ENCODE results near the gene GAGE10. TPM values are rescaled to one million over a fixed set of nuclear protein-coding genes. Genes with fewer than 3 reads are reported as not detected.

GAGE10 gene
- total and polyA plus RNA-seq, 2 experiments from 2014 or later = not detected

DNA sequence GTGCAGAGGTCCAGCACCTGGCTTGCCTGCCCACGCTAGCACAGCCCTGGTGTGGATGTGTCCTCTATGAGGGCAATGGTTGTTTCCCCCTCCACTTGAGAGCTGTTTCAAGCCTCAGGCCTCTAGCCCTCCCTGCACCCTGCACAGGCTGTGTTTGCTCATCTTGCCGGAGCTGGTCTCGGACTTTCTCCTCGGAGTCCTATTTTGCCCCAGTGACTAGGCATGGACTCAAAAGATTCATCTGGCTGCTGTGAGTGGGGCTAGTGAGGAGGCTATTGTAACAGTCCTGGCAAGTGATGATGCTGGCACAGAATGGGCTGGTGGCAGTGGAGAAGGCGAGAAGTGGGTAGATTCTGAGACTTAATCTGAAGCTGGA lies 44.7 kb upstream of the GAGE10 start (continued):
- TF ChIP-seq, protein P1, sequence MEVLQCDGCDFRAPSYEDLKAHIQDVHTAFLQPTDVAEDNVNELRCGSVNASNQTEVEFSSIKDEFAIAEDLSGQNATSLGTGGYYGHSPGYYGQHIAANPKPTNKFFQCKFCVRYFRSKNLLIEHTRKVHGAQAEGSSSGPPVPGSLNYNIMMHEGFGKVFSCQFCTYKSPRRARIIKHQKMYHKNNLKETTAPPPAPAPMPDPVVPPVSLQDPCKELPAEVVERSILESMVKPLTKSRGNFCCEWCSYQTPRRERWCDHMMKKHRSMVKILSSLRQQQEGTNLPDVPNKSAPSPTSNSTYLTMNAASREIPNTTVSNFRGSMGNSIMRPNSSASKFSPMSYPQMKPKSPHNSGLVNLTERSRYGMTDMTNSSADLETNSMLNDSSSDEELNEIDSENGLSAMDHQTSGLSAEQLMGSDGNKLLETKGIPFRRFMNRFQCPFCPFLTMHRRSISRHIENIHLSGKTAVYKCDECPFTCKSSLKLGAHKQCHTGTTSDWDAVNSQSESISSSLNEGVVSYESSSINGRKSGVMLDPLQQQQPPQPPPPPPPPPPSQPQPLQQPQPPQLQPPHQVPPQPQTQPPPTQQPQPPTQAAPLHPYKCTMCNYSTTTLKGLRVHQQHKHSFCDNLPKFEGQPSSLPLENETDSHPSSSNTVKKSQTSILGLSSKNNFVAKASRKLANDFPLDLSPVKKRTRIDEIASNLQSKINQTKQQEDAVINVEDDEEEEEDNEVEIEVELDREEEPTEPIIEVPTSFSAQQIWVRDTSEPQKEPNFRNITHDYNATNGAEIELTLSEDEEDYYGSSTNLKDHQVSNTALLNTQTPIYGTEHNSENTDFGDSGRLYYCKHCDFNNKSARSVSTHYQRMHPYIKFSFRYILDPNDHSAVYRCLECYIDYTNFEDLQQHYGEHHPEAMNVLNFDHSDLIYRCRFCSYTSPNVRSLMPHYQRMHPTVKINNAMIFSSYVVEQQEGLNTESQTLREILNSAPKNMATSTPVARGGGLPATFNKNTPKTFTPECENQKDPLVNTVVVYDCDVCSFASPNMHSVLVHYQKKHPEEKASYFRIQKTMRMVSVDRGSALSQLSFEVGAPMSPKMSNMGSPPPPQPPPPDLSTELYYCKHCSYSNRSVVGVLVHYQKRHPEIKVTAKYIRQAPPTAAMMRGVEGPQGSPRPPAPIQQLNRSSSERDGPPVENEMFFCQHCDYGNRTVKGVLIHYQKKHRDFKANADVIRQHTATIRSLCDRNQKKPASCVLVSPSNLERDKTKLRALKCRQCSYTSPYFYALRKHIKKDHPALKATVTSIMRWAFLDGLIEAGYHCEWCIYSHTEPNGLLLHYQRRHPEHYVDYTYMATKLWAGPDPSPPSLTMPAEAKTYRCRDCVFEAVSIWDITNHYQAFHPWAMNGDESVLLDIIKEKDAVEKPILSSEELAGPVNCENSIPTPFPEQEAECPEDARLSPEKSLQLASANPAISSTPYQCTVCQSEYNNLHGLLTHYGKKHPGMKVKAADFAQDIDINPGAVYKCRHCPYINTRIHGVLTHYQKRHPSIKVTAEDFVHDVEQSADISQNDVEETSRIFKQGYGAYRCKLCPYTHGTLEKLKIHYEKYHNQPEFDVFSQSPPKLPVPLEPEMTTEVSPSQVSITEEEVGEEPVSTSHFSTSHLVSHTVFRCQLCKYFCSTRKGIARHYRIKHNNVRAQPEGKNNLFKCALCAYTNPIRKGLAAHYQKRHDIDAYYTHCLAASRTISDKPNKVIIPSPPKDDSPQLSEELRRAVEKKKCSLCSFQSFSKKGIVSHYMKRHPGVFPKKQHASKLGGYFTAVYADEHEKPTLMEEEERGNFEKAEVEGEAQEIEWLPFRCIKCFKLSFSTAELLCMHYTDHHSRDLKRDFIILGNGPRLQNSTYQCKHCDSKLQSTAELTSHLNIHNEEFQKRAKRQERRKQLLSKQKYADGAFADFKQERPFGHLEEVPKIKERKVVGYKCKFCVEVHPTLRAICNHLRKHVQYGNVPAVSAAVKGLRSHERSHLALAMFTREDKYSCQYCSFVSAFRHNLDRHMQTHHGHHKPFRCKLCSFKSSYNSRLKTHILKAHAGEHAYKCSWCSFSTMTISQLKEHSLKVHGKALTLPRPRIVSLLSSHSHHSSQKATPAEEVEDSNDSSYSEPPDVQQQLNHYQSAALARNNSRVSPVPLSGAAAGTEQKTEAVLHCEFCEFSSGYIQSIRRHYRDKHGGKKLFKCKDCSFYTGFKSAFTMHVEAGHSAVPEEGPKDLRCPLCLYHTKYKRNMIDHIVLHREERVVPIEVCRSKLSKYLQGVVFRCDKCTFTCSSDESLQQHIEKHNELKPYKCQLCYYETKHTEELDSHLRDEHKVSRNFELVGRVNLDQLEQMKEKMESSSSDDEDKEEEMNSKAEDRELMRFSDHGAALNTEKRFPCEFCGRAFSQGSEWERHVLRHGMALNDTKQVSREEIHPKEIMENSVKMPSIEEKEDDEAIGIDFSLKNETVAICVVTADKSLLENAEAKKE (CRISPR knock-in tag; IDR thresholded peaks at IDR 0.05) = no peak

DNA sequence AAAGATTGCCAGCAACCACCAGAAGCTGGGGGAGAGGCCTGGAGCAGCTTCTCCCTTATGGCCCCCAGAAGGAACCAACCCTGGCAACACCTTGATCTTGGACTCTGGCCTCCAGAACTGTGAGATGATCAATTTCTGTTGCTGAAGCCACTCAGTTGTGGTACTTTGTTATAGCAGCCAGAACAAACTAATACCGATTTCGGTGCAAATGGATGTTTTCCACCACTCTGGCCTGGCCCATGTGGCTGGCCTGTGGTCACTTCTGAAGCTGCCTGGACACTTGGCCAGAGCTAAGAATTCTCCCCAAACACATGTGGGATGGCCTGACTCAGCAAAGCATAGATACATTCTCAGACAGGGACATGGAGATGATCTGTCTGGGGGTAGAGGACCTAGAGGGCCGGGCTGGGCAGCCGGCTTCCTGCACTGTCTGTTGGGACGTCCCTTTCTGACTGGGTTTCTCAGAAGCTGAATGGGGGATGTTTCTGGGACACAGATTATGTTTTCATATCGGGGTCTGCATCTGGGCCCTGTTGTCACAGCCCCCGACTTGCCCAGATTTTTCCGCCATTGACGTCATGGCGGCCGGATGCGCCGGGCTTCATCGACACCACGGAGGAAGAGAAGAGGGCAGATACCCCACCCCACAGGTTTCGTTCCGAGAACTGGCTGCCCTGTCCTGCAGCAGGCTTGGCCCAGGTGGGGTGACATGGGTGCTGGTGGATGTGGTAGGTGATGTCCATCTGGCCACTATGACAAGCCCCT lies 43.0 kb upstream of the GAGE10 start:
- DNase-seq (ENCODE audit: low spot score) (no peak), ATAC-seq (no peak)
- no peak overlapping the region for H3K4me3 Mint-ChIP-seq
- no peaks in the 10 kb centered on the region; the same call in 2 of the 3 replicates for H3K36me3 Mint-ChIP-seq (ENCODE audit: low read depth)
- H3F3A ChIP-seq (replicated peaks; ENCODE audit: low read depth) = no peaks in the 10 kb centered on the region
- no peak overlapping the region for H3K27ac Mint-ChIP-seq
- H3K27me3 Mint-ChIP-seq (ENCODE audit: insufficient read depth, low read depth, poor library complexity) = peaks cover 3% of the 10 kb centered on the region
- H3K4me1 Mint-ChIP-seq = peaks cover 4% of the 10 kb centered on the region; the same call in 1 of the 3 replicates
- no peaks in the 10 kb centered on the region for H3K27me3 ChIP-seq (ENCODE audit: insufficient read depth)
- no peak for TF ChIP-seq POLR2AphosphoS5 (IDR thresholded peaks at IDR 0.05; ENCODE audit: low read depth)
- TF ChIP-seq, protein P2, sequence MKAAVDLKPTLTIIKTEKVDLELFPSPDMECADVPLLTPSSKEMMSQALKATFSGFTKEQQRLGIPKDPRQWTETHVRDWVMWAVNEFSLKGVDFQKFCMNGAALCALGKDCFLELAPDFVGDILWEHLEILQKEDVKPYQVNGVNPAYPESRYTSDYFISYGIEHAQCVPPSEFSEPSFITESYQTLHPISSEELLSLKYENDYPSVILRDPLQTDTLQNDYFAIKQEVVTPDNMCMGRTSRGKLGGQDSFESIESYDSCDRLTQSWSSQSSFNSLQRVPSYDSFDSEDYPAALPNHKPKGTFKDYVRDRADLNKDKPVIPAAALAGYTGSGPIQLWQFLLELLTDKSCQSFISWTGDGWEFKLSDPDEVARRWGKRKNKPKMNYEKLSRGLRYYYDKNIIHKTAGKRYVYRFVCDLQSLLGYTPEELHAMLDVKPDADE (IDR thresholded peaks at IDR 0.05) = no peak
- no peaks in the 10 kb centered on the region for H3K4me1 ChIP-seq (ENCODE audit: insufficient read depth)
- H3K9me3 Mint-ChIP-seq = no peaks in the 10 kb centered on the region
- no peaks in the 10 kb centered on the region for H3K36me3 ChIP-seq (ENCODE audit: insufficient read depth)
- H3K4me2 ChIP-seq = no peak overlapping the region
- H3K9me2 ChIP-seq (ENCODE audit: insufficient read depth) = no peaks in the 10 kb centered on the region
- no peaks in the 10 kb centered on the region for H4K20me1 ChIP-seq (replicated peaks; ENCODE audit: insufficient read depth)
- no peak overlapping the region for H3K27ac ChIP-seq (ENCODE audit: low read depth)
- no peak overlapping the region for H2AFZ ChIP-seq
- no peaks in the 10 kb centered on the region for H3K79me2 ChIP-seq (replicated peaks; ENCODE audit: insufficient read depth)
- H3K4me3 ChIP-seq = no peak overlapping the region

Measured in GM23338 (cell line).